ENCODE results near the gene BAZ2A.
"Not testable (repeated sequence)": the region's sequence is repeated elsewhere in the genome, so short reads cannot be mapped to it uniquely, and the experiment has no call there.

The BAZ2A gene

DNA sequence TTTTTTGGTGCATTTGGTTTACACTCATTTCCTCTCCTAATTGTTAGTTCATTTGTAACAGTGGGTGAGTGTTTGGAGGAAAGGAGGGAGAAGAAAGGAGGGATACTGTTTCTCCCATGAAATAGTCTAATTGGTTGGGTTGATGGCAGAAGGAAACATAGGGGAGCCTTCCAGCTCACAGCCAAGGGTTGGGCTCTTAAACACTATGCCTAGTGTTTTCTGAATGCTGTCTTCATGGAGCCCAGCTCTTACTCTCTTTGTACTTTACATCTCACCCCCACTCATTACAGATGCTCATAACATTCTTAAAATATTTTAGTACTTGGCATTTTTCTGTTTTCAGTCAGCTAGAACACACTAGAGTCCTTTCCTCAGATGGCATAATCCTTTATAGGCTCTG, 38.2 kb downstream of the BAZ2A start:
- no peak for DNase-seq

DNA sequence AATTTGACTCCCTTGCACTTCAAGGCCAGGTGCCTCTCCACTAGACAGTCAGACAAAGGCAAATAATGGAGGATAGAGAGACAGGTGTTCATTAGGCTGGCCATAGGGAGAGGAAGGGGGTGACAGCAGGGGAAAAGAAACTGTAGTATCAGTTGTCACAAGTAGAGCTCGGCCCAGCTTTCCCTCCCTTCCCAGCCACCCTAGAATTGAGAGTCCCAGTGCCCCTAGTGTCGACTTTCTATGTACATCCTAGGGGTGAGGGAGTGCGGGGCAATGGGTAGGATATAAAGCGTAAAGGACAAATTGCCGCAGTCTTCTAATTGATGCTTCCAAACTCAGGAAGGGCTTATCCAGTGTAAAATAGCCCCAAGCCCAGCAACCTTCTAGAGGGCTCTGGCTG, 39.0 kb downstream of the BAZ2A start:
- no peak for DNase-seq

DNA sequence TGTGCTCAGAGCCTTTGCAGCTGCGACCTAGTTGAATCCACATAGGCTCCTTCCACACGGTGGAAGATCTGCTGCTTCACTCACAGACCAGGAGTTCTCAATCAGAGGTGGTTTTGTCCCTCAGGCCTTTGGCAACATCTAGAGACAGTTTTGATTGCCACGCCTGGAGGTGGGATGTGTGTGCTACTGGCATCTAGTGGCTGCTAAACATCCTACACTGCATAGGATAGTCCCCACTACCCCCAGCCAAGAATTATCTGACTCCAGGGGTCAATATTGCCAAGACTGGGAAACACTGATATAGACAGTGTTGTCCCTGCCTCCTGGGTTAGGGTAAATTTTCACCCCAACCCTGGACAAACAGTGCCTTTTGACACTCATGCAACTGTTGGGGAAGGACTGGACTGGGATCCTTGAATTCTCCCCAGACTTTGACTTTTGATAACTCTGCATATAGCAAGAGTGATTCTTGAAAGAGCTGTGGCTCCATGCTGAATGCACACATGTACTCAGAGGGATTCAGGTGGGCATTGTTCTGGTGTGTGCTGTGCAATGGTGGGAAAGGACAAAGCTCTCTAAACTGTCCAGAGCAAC, 39.8 kb downstream of the BAZ2A start:
- no peak for DNase-seq

- DNase-seq = no peak
Observed at GRCh38 chr12:56589783-56590182, 40.3 kb downstream of the BAZ2A start.

DNA sequence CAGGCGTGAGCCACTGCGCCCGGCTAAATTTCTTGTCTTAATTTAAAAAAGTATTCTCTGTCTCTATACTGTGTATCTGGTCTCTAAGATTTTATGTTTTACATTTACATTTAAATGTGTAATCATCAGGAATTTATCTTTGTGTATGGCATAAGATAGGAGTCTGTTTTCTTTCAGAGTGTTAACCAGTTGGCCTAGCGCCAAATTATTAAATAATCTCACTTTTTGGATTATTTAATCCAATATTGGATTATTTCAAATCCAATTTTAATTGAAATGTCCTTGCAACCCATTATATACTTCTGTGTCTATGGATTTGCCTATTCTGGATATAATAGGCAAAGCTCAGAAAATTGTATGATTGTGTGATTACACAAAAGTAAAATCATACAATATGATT, 45.0 kb downstream of the BAZ2A start:
- DNase-seq = no peak

DNA sequence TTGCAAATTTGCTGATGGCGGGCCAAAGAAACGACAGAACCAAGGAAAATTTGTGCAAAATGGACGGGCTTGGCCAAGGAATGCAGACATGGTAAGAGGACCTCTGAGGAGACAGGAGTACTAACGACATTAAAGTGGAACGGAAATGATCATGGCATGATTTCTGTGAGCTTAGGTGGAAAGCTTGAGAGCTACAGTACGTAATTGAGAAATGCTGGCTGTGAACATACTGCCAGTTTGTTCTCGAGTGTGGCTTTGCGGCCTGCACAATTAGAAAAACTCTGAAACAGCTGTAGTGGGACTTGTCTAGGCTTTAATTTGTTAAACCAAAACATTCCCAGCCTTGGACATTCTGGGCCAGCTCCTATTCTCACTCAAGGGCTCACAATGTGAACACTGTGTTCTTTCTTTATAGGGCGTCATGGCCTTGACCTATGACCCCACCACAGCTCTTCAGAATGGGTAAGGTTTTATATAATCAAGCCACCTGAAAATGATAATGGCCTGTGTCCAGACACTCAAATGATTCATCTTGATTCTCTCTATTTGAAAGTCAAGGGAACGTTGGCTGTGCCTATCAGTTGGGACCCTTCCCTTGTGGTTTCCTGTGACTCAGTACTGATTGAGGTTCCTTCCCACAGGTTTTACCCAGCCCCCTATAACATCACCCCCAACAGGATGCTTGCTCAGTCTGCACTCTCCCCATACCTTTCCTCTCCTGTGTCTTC, 48.5 kb downstream of the BAZ2A start:
- DNase-seq = no peak

GRCh38 chr12:56578983-56579546, 51.1 kb downstream of the BAZ2A start:
- no peak for DNase-seq

GRCh38 chr12:56577248-56577647, 52.9 kb downstream of the BAZ2A start:
- DNase-seq = not testable (repeated sequence)

- DNase-seq = no peak
Observed at GRCh38 chr12:56574210-56574609, 55.9 kb downstream of the BAZ2A start.

DNA sequence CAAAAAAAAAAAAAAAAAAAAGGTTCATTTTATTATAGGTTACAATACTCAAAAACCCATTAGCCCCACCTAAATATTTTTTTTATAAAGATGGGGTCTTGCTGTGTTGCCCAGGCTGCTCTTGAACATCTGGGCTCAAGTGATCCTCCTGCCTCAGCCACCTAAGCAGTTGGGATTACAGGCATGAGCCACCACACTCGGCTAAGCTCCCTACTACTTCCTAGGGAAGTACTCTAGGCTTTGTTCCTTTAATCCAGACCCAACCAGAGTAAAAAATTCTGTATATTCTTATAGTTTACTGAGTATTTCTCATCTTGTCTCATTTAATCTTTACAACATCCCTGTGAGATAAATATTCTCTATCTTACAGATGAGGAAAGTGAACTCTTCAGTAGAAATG, 57.8 kb downstream of the BAZ2A start:
- DNase-seq = no peak

GRCh38 chr12:56571121-56571520, 59.0 kb downstream of the BAZ2A start:
- DNase-seq = peak; percentile 78

DNA sequence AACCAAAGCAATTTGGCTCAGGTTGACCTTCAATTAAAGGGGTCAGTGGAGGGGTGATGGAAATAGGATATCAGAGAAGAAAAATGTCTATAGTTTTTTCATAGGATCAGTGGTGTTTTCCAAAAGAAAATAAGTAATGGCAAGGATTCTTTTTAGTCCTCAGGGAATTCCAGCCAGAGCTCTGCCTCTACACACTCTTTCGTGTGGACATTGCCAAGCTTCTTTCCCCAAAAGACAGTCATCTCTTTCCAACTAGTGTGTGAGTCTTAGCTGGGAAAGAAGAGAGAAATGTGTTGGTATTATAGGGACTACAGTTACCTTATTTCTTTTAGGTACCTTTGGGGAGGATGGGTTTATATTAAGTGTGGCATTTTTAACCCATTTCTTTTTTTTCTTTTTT, 62.0 kb downstream of the BAZ2A start:
- no peak for DNase-seq

- peak; percentile 93 for DNase-seq
Observed at GRCh38 chr12:56565510-56566101, 64.5 kb downstream of the BAZ2A start.

DNA sequence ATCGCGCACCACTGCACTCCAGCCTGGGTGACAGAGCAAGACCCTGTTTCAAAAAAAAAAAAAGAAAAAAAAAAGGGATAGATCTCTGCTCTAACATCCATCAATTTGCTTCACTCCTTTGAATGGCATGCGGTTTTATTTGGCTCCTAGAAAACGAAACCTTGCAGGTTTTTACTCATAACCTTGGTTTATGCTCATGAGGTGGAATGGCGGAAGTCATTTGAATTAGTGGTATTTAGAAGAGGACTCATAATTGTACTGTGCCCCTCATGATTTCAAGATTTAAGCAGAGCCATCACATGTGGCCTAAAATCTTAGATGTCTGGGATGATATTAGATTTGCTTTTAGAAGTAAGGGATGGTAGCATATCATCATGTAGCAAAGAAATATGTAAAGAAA, 79.1 kb downstream of the BAZ2A start:
- DNase-seq = no peak

GRCh38 chr12:56546680-56547079, 83.4 kb downstream of the BAZ2A start:
- DNase-seq = no peak
